Astrocyte (in vitro differentiated cells and primary cell): ENCODE results near the gene NFAM1.

Experiments used
- EZH2 ChIP-seq: IDR thresholded peaks from 2 replicates; pipeline ENCODE4 v1.6.1; 2012; ENCODE audit warnings: mild to moderate bottlenecking, low read length, inconsistent platforms; ENCODE audit not compliant: insufficient read depth
- TF ChIP-seq, protein P1 (sequence below): IDR thresholded peaks from 2 replicates; pipeline ENCODE4 v1.5.1; 2011; ENCODE audit warnings: low read depth, mild to moderate bottlenecking, inconsistent platforms, low read length, moderate library complexity; ENCODE audit not compliant: insufficient read depth

DNA sequence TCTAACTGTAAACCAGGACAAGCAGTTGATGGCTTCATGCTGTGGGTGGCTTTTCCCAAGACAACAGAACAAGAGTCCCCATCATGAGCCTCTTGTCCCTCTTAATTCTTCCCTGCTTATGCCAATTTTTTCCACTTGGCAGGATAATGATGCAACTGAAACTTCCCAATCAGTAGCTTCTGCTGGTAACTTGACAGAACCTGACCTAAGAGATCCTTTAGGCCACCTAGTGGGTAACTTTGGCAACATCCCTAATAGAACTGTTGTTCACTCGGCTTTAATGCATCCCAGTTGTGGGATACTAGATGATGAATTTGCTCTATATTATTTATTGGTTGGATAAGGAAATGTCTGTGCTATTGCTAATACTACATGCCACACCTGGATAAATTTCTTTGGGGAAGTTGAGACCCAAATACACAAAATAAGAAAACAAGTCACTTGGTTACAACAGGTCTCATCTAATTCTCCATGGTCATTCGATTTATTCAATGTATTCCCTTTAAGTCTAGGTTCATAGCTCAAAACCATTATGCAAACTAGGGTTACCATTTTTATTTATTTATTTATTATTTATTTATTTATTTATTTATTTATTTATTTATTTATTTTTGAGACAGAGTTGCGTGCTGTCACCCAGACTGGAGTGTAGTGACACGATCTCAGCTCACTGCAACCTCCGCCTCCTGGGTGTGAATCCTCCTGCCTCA is 41.4 kb upstream of the NFAM1 start:
- TF ChIP-seq, protein P1, sequence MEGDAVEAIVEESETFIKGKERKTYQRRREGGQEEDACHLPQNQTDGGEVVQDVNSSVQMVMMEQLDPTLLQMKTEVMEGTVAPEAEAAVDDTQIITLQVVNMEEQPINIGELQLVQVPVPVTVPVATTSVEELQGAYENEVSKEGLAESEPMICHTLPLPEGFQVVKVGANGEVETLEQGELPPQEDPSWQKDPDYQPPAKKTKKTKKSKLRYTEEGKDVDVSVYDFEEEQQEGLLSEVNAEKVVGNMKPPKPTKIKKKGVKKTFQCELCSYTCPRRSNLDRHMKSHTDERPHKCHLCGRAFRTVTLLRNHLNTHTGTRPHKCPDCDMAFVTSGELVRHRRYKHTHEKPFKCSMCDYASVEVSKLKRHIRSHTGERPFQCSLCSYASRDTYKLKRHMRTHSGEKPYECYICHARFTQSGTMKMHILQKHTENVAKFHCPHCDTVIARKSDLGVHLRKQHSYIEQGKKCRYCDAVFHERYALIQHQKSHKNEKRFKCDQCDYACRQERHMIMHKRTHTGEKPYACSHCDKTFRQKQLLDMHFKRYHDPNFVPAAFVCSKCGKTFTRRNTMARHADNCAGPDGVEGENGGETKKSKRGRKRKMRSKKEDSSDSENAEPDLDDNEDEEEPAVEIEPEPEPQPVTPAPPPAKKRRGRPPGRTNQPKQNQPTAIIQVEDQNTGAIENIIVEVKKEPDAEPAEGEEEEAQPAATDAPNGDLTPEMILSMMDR, result peak; percentile 82
- TF ChIP-seq EZH2, result no peak
